Stimulated activated CD8-positive, alpha-beta memory T cell treated with anti-CD3 and anti-CD28 coated beads, Interleukin-4, amount 100 ng/mL, for 4 hours (primary cell): Measurements from ENCODE around the gene RAB1B.
"Not testable (repeated sequence)": the region's sequence is repeated elsewhere in the genome, so short reads cannot be mapped to it uniquely, and the experiment has no call there.

Experiments
- DNase-seq, 2 donors: peaks; one replicate each; pipeline ENCODE4 v3.0.0-alpha.2; 2020; ENCODE audit warnings: low read depth in 2 of 2, low spot score in 1 of 2

Gene RAB1B

GRCh38 chr11:66294626-66295620 is 26.5 kb downstream of the RAB1B start:
- no peak for DNase-seq

GRCh38 chr11:66297610-66298009 is 29.2 kb downstream of the RAB1B start:
- DNase-seq, result no peak

GRCh38 chr11:66299186-66299585 is 30.7 kb downstream of the RAB1B start:
- DNase-seq, result no peak

GRCh38 chr11:66302656-66303055 is 34.2 kb downstream of the RAB1B start:
- no peak for DNase-seq

- DNase-seq, result no peak
Observed at GRCh38 chr11:66309475-66309874, 41.0 kb downstream of the RAB1B start.

- no peak for DNase-seq
Observed at GRCh38 chr11:66310324-66310723, 41.9 kb downstream of the RAB1B start.

- DNase-seq, result not testable (repeated sequence)
Observed at GRCh38 chr11:66310803-66311440, 42.5 kb downstream of the RAB1B start.

GRCh38 chr11:66311470-66311964 is 43.1 kb downstream of the RAB1B start:
- no peak for DNase-seq

- peak; percentile 97 to 98 for DNase-seq
Observed at GRCh38 chr11:66311965-66312548, 43.6 kb downstream of the RAB1B start.

- DNase-seq, result peak; percentile 93 to 97
Observed at GRCh38 chr11:66312549-66313320, 44.3 kb downstream of the RAB1B start.

GRCh38 chr11:66313321-66314185 is 45.1 kb downstream of the RAB1B start:
- no peak for DNase-seq

GRCh38 chr11:66314186-66314501 is 45.7 kb downstream of the RAB1B start:
- DNase-seq, result no peak

GRCh38 chr11:66314561-66315497 is 46.4 kb downstream of the RAB1B start:
- no peak for DNase-seq

- DNase-seq, result no peak
Observed at GRCh38 chr11:66315498-66315885, 47.1 kb downstream of the RAB1B start.

GRCh38 chr11:66315921-66316811 is 47.7 kb downstream of the RAB1B start:
- no peak for DNase-seq

GRCh38 chr11:66316849-66317251 is 48.4 kb downstream of the RAB1B start, which contains the start of gene CD248:
Gene CD248, minus strand, starts transcription at chr11:66317044. Its CDS starts 17 bp downstream, at chr11:66317027.
- DNase-seq, result no peak

- no peak for DNase-seq
Observed at GRCh38 chr11:66317322-66317722, 48.9 kb downstream of the RAB1B start.
